ACC112 (cell line): ENCODE results near the gene MAN2A2.

Source experiments
- H2AFZ ChIP-seq: fragments of 200-600 bp; sonication (generic); one replicate; pipeline ENCODE4 v1.6.0; 2017; ENCODE audit warnings: antibody characterized with exemption, low read length; ENCODE audit not compliant: unreplicated experiment
- H3K27ac ChIP-seq: fragments of 200-600 bp; sonication (generic); 2 replicates; pipeline ENCODE4 v1.5.1; 2014; ENCODE audit warnings: low read depth, mild to moderate bottlenecking, antibody characterized with exemption, low read length, moderate library complexity
- H3K27me3 ChIP-seq: fragments of 200-600 bp; sonication (generic); 2 replicates; pipeline ENCODE4 v1.6.1; 2014; ENCODE audit warnings: mild to moderate bottlenecking, antibody characterized with exemption, low read length, moderate library complexity, mixed read lengths; ENCODE audit not compliant: insufficient read depth
- H3K36me3 ChIP-seq: fragments of 200-600 bp; sonication (generic); 2 replicates; pipeline ENCODE4 v1.6.1; 2016; ENCODE audit warnings: mild to moderate bottlenecking, antibody characterized with exemption, low read length, moderate library complexity, mixed read lengths; ENCODE audit not compliant: insufficient read depth
- H3K4me1 ChIP-seq: fragments of 200-600 bp; sonication (generic); one replicate; pipeline ENCODE4 v1.6.1; 2016; ENCODE audit warnings: low read length, mixed read lengths; ENCODE audit not compliant: insufficient read depth, unreplicated experiment, control insufficient read depth
- H3K4me3 ChIP-seq: fragments of 200-600 bp; sonication (generic); 2 replicates; pipeline ENCODE4 v1.5.1; 2014; ENCODE audit warnings: mild to moderate bottlenecking, low read depth, low read length
- H3K79me2 ChIP-seq: fragments of 200-600 bp; sonication (generic); one replicate; pipeline ENCODE4 v1.6.0; 2016; ENCODE audit warnings: low read length; ENCODE audit not compliant: control insufficient read depth, unreplicated experiment, insufficient read depth

MAN2A2 gene

GRCh38 chr15:90902840-90903732 lies at the start of gene MAN2A2:
MAN2A2 (plus strand) TSS chr15:90903302; CDS start chr15:90904208, 906 bp downstream.
- Histone ChIP-seq H3K4me1 (peaks cover 4% of the 10 kb centered on the region), H3K79me2 (no peaks in the 10 kb centered on the region), H3K4me3 (peak within 1 kb of the TSS; percentile 87), H3K27ac (no peak within 1 kb of the TSS), H2AFZ (peak within 1 kb of the TSS; percentile 78), H3K27me3 (no peaks in the 10 kb centered on the region), H3K36me3 (no peaks in the 10 kb centered on the region)

DNA sequence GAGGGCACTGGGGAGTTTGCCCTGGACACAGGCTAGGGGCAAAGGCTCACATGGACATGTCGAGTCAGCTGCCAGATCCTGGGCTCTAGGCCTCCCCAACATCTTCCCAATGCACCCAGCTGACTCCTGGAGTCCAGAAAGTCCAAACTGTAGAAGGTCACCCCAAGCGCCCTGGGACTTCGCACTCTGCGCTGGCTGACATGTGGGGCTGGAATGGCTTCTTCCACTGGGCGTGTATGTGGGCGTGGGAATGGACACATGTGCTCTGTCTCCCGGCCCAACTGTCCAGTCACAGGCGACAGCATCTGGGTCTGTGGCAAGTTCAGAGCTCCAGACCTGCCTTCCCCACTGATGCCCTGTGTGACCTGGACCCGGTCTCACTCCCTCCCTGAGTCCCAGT lies 48.0 kb upstream of the MAN2A2 start:
- Histone ChIP-seq H3K27me3 (no peaks in the 10 kb centered on the region), H2AFZ (no peak overlapping the region), H3K27ac (no peak overlapping the region), H3K4me1 (peaks cover 20% of the 10 kb centered on the region), H3K4me3 (no peak overlapping the region), H3K36me3 (no peaks in the 10 kb centered on the region), H3K79me2 (no peaks in the 10 kb centered on the region)

DNA sequence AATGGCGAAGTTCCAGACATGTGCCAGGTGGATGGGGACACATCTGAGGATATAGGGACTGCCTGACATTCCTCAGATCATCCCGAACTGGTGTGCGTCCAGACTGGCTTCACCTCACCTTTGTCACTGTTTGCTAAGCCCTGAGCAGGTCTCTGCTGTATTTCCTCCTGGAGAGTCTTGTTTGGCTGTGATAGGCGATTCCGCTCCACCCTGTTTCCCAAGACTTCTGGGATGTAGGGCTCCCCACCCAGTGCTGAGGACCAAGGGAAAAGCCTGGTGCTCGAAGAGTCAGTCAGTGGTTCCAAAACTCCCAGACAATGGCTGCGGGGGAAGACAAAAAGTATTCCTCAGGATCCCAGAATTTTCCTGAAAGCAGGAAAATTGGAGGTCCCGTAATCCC lies 45.8 kb upstream of the MAN2A2 start:
- peaks cover 15% of the 10 kb centered on the region for H3K4me1 ChIP-seq
- H3K27me3 ChIP-seq = no peaks in the 10 kb centered on the region

DNA sequence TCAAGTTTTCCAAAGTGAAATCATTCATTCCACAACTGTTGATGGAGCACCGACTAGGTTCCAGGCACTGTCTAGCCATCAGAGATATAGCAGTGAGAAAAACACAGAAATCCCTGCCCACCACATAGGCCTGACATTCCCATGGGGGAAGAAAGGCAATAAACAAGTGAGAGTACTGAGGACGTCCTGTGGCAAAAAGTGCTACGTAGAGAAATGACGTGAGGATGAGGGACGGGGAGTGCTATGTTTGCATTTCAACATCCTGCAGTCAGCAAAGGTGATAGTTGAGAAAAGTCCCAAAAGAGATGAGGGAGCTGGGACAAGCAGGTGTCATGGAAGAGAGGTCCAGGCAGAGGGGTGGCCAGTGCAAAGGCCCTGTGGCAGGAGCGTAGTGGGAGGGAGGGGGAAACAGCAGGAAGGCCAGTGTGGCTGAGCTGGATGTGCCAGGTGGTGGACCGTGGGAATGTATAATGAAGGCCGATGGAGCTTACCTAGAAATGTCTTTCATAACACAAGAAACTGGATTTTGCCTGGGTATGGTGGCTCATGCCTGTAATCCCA lies 45.1 kb upstream of the MAN2A2 start:
- no peaks in the 10 kb centered on the region for H3K36me3 ChIP-seq
- H3K4me3 ChIP-seq = no peak overlapping the region
- no peak overlapping the region for H2AFZ ChIP-seq
- H3K27ac ChIP-seq = no peak overlapping the region
- H3K4me1 ChIP-seq = peaks cover 8% of the 10 kb centered on the region
- no peaks in the 10 kb centered on the region for H3K27me3 ChIP-seq
- H3K79me2 ChIP-seq = no peaks in the 10 kb centered on the region

More for the DNA sequence above, 45.8 kb upstream of the MAN2A2 start:
- Histone ChIP-seq H3K27ac (no peak overlapping the region), H3K79me2 (no peaks in the 10 kb centered on the region), H3K4me3 (no peak overlapping the region), H3K36me3 (no peaks in the 10 kb centered on the region), H2AFZ (no peak overlapping the region)

DNA sequence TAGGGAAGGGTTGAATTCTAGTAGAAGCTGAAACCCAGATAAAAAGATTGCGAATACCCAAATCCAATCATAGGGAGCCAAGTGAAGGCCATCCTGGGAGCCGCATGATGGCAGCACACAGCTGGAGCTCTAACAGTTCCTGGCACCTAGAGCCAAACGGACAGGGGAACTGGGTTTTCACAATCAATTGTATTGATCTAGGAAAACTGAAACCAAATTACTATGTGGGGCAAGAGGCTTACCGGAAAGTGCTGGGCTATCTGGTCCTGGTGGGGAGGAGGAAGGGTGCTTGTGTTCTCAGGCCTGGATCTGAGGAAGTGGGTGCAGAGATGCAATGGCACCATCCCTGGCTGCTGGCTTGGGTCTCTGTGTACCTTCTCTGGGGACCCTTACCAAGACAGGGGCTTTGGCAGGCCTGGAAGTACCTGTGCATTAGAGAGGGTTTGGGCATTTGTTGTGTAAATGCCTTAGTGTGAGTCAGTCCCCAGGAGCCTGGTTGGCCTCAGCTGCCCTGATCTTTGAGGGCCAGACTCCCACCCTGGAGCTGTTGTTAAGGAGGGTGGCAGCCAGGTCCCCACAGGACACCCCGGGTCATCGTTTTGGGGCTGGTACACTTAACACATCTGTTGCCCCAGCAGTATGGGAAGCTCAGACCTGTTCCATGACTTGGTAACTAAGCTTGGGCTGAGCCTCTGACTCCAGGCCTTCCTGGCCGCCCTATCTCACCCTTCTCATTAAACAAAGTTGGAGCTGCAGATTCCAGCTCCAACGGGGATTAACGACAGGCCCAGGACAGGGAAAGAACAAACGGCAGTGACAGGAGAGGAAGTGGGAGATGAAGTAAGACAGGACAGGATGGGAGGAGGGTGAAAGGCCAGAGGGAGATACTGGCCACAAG lies 43.6 kb upstream of the MAN2A2 start:
- Histone ChIP-seq H3K27ac (no peak overlapping the region), H3K36me3 (no peaks in the 10 kb centered on the region), H3K79me2 (no peaks in the 10 kb centered on the region), H2AFZ (peak overlapping the region; percentile 64), H3K27me3 (no peaks in the 10 kb centered on the region), H3K4me1 (peaks cover 14% of the 10 kb centered on the region), H3K4me3 (no peak overlapping the region)

DNA sequence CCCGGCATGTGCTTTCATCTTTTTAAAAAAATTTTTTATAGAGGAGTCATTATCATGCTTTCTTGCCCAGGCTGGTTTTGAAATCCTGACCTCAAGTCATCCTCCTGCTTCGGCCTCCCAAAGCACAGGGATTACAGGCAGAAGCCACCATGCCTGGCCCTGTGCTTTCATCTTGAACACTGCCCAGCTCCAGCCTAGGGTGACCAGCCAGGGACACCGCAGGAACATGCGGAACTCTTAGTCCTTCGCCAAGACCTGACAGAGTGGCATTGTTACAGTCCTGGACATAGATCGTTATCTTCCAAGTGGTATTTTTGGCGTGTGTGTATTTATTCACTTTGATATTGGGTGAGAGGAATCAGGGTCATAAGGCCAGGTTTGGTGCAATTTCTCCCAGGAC lies 42.7 kb upstream of the MAN2A2 start:
- Histone ChIP-seq H2AFZ (no peak overlapping the region), H3K27ac (no peak overlapping the region), H3K79me2 (no peaks in the 10 kb centered on the region), H3K36me3 (no peaks in the 10 kb centered on the region), H3K4me3 (no peak overlapping the region), H3K4me1 (peaks cover 14% of the 10 kb centered on the region), H3K27me3 (no peaks in the 10 kb centered on the region)

GRCh38 chr15:90860942-90861675 lies 42.0 kb upstream of the MAN2A2 start:
- Histone ChIP-seq H2AFZ (no peak overlapping the region), H3K27ac (no peak overlapping the region), H3K79me2 (no peaks in the 10 kb centered on the region), H3K27me3 (no peaks in the 10 kb centered on the region), H3K4me3 (no peak overlapping the region), H3K4me1 (peaks cover 14% of the 10 kb centered on the region), H3K36me3 (no peaks in the 10 kb centered on the region)

DNA sequence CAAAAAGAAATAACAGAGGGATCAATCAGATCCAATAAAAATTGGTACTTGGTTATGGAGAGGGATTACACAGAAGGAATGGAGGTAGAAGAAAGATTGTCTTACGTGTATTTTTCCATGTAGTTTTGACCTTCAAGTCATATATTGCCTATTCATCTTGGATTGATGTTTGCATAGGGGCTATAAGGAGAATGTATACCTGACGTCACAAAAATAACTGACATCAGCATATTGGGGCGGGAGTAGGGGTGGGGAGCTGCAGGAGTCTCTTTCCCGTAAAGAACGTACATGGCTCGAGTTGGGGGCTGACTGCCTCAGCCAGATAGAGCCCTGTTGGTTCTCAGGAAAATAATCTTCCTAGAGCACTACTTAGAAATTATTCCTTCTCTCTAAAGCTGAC lies 40.6 kb upstream of the MAN2A2 start:
- Histone ChIP-seq H2AFZ (no peak overlapping the region), H3K36me3 (no peaks in the 10 kb centered on the region), H3K4me1 (peaks cover 14% of the 10 kb centered on the region), H3K79me2 (no peaks in the 10 kb centered on the region), H3K27me3 (no peaks in the 10 kb centered on the region), H3K4me3 (no peak overlapping the region), H3K27ac (no peak overlapping the region)

- H3K4me1 ChIP-seq = peaks cover 17% of the 10 kb centered on the region
- no peaks in the 10 kb centered on the region for H3K36me3 ChIP-seq
- no peak overlapping the region for H2AFZ ChIP-seq
- no peaks in the 10 kb centered on the region for H3K79me2 ChIP-seq
- no peak overlapping the region for H3K4me3 ChIP-seq
- no peaks in the 10 kb centered on the region for H3K27me3 ChIP-seq
- no peak overlapping the region for H3K27ac ChIP-seq
Measured at GRCh38 chr15:90862964-90863778, 39.9 kb upstream of the MAN2A2 start.
